Activated T-helper 1 cell treated with Interleukin-2 at 50 U/mL for 16 hours (primary cell): ENCODE results near the gene NFKBIE.

Experiments
- DNase-seq: peaks from one replicate; pipeline ENCODE4 v3.0.0-alpha.2; 2020; ENCODE audit warnings: low read depth

NFKBIE gene

DNA sequence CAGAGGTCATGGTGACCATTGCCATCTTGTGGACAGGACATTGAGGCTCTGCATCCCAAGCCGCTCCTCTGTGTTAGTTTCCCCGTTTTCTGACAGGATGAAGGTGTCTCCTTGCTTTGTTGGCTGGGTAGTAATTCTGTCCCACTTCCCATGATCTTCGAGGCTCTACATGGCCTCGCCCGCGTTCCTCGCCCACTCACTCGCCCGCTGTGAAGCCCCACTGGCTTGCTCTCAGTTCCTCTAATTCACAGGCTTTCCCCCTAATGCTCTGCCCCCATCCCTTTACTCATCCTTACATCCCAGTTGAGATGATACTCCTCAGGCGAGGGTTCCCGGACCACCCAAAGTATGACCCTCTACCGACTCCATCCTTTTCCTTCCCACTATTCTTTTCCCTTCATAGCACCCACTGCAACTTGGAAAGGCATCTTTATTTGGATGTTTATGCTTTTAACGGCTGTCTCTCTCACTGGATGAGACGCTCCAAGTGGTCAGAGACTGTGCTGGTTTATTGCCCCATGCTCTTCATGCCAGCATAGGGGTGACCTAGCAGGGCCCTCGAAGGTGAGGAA is 7.5 kb downstream of the NFKBIE start:
- no peak for DNase-seq

DNA sequence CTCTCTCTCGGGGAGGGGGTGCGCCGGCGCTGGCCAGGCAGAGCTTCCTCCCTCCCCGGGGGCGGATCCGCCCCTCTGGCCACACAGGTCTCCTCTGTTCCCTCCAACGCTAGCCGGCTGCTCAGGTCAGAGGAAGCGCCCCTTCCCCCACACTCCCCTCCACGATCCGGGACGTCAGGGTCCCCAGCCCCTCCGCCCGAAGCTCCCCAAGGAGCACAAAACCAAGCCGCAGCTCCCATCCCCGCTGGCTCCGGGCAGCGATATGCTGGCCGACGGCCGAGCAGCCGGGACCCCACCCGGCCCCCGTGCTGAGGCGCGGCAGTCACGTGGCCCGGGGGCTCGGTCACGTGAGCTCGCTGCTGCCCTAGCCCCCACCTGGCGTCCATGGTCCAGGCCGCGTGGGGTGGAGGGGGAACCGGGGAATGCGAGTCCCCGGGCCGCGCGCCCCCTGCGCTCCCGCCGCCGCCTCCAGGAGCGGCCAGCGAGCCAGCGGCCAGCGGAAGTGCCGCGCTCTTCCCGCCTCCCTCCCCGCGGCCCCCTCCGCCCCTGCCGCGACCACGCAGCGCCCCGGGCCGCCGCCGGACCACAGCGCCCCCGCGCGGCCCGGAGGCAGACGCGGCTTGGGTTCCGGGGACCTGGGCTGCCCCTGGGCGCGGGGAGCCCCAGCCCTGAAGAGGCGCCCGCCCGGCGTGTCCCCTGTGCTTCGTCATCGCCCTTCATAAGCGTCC is 8.2 kb downstream of the NFKBIE start, which contains the start of gene SLC35B2:
TSS of gene SLC35B2 (minus strand) at position 504 of the 728 bp plus-strand sequence. CDS start at position 386, 118 bp downstream.
- DNase-seq: peak; percentile 60

DNA sequence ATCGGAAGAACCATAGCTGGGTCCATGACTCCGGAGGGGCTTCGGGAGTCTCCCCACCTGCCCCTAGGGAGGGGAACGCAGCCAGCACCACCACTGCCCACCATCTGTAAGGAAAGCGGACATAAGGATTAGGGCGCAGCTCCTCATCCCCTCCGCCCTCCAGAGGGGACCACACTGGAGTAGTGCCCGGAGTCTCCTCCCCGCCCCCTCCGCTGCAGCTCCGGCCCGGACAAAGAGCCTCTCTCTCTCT is 8.7 kb downstream of the NFKBIE start:
- DNase-seq: no peak

GRCh38 chr6:44255871-44256774 is 9.2 kb downstream of the NFKBIE start:
- no peak for DNase-seq

- no peak for DNase-seq
These were observed 10.1 kb downstream of the NFKBIE start for GRCh38 chr6:44255105-44255808.

- no peak for DNase-seq
These were observed 10.9 kb downstream of the NFKBIE start for GRCh38 chr6:44254191-44255104.

DNA sequence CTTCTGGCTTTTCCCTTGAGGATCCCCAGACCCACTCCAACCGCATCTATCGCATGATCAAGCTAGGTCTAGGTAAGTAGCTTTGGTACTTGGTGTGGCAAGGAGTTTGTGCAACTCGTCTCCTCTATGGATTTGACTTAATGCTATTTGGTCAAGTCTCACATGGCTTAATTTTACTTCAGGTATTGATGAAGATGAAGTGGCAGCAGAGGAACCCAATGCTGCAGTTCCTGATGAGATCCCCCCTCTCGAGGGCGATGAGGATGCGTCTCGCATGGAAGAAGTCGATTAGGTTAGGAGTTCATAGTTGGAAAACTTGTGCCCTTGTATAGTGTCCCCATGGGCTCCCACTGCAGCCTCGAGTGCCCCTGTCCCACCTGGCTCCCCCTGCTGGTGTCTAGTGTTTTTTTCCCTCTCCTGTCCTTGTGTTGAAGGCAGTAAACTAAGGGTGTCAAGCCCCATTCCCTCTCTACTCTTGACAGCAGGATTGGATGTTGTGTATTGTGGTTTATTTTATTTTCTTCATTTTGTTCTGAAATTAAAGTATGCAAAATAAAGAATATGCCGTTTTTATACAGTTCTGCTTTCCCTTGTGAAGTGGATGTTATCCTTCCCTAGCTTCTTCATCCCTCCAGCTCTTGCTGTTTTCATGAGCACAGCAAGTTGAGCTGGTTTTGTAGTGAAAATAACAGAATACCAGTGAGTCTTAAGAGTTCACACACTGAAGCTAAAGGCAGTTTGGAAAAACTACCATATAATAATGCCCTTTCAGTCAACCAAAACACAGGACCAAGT is 11.8 kb downstream of the NFKBIE start:
- DNase-seq: no peak

- no peak for DNase-seq
These were observed 13.5 kb downstream of the NFKBIE start for GRCh38 chr6:44251576-44252524.

- no peak for DNase-seq
These were observed 14.6 kb downstream of the NFKBIE start for GRCh38 chr6:44250718-44251123.

GRCh38 chr6:44250067-44250717 is 15.2 kb downstream of the NFKBIE start:
- DNase-seq: no peak

GRCh38 chr6:44249082-44249748 is 16.1 kb downstream of the NFKBIE start:
- DNase-seq: no peak

GRCh38 chr6:44248579-44248978 is 16.8 kb downstream of the NFKBIE start:
- no peak for DNase-seq

GRCh38 chr6:44247338-44248302 is 17.7 kb downstream of the NFKBIE start:
- DNase-seq: peak; percentile 83

GRCh38 chr6:44246663-44247337 is 18.6 kb downstream of the NFKBIE start, which contains the start of gene HSP90AB1:
TSS of gene HSP90AB1 (plus strand) at chr6:44247101. CDS start at chr6:44248630, 1,529 bp downstream.
- DNase-seq: peak; percentile 89

- DNase-seq: peak; percentile 74
These were observed 19.3 kb downstream of the NFKBIE start for GRCh38 chr6:44245912-44246662.
